ENCODE data around the gene SGTA.
A peak's percentile ranks its signal among the peaks of the same experiment; 100 is the strongest.

SGTA gene

DNA sequence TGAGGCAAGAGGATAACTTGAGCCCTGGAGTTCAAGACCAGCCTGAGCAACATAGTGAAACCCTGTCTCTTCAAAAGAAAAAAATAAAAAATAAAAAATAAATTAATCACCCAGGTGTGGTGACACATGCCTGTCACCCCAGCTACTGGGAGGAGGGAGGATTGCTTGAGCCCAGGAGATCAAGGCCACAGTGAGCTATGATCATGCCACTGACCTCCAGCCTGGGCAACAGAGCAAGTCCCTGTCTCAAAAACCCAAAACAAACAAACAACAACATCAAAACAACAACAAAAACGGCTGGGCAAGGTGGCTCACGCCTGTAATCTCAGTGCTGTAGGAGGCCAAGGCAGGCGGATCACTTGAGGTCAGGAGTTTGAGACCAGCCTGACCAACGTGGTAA lies 39.0 kb downstream of the SGTA start:
- DNase-seq, result no peak

GRCh38 chr19:2743099-2743498 lies 40.0 kb downstream of the SGTA start:
- no peak for DNase-seq

DNA sequence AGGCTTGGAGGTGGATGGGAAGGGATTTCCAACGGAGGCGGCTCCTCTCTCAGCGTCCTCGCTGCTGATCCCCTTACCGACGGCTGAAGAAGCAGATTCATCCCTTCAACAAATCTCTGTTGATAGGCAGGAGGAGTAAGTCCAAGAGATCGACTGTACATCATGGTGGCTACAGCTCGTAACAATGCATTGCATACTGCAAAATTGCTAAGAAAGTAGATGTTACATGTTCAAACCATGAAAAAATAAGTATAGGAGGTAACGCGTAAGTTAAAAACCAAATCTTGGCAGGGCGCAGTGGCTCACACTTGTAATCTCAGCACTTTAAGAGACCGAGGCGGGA lies 42.8 kb downstream of the SGTA start:
- DNase-seq, result no peak

- peak; percentile 99 for DNase-seq
Measured at GRCh38 chr19:2739602-2740313, 43.3 kb downstream of the SGTA start, which contains the start of gene SLC39A3. SLC39A3 (minus strand) TSS chr19:2740017; CDS start chr19:2737257, 2,760 bp downstream.

- no peak for DNase-seq
Measured at GRCh38 chr19:2736550-2737190, 46.4 kb downstream of the SGTA start.

DNA sequence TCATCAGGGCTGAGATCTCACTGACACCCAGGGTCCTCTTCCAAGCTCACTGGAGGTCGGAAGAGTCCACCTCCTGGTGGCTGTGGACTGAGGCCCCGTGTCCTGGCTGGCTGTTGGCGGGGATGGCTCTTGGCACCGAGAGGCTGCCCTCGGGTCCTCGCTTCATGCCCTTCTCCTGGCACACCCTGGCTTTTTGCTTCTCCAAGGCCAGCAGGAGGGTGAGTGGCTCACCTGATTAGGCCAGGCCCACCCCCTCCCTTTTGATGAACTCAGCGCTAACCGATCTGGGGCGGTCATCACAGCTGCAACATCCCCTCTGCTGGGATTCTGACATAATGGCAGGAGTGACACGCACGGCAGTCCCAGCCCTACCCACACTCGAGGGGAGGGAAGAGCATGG lies 47.7 kb downstream of the SGTA start:
- no peak for DNase-seq

DNA sequence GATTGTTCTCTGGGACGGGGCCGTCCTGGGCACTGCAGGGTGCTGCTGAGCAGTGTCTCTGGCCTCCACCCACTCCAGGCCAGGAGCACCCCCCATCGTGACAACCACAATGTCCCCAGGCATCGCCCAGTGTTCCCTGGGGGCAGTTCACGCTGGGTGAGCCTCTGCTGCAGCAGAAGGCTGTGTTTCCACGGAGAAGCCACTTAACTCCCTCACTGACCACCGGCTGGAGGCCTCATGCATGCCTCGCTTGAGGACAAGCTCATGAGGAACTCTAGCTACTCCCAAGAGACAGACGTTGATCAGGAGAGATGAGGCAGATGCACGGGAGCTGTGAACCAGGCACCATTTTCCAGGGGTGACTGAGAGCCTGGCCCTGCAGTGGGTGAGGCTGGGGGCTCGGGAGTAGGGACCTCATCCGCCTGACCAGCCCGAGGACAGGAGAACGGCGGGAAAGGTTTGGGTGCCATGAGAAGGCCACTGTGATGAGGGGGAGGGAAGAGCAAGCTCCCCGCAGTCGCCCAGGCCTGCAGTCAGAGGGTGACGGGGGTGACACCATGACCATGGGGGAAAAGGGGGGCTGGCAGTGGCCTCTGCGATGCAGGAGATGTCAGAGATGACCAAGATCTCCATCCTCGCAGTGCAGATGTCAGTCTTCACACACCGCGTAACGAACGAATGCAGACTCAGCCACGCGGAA lies 48.3 kb downstream of the SGTA start:
- DNase-seq, result no peak

DNA sequence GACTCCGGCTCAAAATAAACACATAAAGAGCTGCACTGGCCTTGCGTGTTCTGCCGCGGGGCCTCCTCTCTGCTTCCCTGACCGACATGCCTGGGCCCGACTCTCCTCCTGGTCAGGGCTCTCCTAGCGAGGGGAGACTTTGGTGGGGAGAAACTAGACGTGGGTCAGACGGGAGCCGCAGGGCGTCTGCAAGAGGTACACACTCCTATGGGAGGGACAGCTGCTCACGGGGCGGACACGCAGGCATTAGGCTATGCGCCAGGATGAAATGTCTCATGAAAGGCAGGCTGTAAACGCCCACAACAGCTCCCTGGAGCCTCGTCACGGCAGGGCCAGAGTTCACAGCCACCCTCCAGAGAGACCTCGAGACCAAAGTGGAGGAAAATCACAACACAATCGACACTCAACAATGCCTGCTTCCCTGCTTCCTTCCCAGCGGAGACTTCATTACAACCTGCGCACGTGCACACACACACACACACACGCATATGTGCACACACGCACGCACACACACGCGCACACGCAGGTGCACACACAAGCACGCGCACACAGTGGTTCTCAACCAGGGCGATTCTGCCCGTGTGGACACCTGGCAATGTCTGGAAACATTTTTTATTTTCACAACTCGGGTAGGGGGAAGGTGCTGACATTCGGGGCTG lies 49.0 kb downstream of the SGTA start:
- DNase-seq, result no peak

GRCh38 chr19:2732883-2733282 lies 50.2 kb downstream of the SGTA start:
- DNase-seq, result no peak

DNA sequence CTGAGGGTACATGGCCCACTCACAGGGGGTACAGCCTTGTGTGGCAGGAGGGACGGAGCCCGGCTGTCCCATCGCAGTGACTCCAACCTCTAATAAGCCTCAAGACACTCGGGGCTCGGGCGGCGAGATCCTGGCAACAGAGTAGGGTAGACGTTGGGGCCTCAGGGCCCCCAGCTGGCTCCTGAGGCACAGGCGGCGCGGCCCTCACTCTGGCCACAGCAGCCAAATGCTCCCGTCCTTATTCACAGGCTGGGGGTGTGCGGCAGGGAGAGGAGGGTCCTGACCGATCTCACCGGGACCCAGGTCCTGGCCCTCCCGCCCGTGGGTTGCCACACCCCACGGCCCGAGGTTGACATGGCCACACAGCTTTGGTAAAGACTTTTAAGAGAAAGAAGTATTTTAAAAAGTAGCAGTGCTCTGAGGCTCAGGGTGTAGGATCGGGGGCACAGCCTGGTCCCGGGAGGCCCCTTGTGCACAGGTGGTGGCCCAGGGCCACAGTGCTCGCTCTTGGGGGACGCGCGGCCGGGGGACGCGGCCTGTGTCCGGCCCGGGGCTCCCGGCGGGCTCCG lies 50.8 kb downstream of the SGTA start:
- DNase-seq, result no peak

- DNase-seq, result no peak
Measured at GRCh38 chr19:2731181-2731995, 51.7 kb downstream of the SGTA start.

DNA sequence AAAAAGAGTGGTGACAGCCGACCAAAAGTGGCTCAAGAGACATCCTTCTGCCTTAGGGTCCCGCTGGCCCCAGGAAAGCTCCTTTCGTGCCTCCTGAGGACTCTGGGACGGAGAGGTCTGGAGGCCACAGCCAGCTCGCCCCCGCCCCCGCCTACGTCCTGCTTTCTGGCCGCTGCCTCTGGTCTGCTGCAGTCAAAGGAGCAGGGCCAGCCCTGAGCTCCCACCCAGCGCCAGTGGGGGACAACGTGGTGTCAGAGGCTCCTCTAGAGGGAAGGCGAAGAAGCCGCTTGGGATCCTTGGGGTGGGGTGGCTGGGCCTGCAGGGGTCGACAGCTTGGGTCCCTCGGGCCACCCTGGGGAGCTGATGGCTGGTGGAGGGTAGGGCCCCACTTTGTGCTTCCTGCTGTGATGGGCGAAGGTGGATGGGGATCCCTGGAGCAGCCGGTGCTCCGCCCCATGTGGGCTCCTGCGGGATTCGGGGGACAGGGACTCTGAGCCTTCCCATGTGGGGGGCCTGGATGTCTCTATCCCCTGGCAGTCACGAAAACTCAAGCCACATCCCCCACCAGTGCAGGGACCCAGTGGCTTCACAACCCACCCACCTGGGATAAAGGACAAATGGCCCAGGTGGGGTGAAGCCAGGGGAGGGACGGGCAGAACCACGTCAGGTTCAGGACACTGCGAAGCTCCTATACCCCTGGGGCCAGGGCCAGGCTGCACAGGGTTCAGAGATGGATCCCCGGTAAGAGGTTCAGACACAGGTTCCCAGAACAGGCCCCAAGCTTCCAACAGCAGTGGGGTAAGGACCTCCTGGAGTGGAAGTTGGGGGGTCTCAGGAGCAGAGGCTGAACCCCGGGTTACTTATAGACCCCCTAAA lies 52.9 kb downstream of the SGTA start:
- DNase-seq, result no peak

GRCh38 chr19:2728783-2729387 lies 54.2 kb downstream of the SGTA start:
- DNase-seq, result no peak

- DNase-seq, result no peak
Measured at GRCh38 chr19:2727640-2727944, 55.5 kb downstream of the SGTA start.

DNA sequence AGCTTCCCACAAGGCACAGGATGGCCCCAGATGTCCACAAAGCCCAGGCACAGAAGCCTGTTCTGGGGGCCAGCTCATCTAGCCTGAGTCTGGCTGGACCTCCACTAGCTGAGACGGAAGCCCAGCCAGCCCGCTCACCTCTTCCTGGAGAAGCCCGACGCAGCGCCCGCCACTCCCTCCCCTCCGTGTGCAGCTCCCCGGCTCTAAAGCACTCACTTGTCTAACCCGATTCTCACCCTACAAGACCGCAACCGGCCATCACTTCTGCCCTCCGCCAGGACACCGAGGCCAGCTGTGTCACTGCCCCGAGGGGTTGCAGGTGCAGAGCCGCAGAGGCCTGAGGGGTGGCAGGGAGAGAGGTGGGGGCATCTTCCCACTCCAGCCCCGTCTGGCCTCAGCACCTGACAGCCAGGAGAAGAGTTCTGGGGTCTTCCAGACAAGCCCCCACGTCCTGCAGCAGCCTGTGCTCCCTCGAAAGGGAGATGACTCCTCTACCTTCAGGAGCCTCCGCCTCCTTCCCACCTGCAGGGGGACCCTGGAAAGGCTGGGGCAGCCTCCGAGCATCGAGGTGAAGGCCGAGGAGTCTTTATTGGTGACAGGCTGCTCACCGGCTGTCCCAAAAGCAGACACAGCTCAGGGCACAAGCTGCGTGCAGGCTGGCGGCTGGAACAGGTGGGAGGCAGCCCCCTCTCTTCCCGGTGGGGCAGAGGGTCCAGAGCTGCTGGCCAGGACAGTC lies 56.0 kb downstream of the SGTA start:
- no peak for DNase-seq

GRCh38 chr19:2726160-2726855 lies 56.8 kb downstream of the SGTA start:
- no peak for DNase-seq

DNA sequence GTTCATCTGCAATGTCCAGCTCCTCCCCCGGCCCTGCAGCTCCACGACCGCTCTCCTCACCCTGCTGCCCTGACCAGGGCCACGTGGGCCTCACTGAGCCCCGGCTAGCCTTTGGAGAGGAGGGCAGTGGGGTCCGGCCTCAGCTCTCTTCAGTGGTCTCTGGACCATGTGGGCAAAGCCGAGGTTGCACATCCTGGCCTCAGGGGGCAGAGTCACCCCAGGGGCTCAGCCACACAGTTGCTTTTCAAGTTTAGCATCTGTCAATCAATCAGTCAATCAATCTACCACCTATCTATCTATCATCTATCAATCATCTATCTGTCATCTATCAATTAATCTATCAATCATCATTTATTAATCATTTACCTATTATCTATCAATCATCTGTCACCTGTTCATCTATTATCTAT lies 58.9 kb downstream of the SGTA start:
- no peak for DNase-seq

DNA sequence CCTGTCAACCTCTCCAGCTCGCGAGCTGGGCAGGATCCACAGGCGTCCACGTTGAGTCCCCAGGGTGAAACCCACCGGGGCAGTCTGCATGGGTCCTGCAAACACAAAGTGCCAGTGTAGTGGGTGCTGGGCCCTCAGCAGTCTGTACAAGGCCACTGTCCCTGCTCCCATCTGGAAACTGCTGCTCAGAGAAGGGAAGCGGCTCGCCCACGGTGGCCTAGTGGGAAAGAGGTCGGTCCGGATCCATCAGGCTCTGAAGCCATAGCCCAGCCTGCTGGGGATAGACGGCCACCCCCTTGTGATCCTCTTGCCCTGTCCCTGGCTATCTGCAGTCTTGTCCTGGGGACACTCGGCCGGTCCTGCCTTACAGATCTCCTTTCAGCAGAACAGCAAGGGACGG lies 59.3 kb downstream of the SGTA start:
- DNase-seq, result no peak

- no peak for DNase-seq
Measured at GRCh38 chr19:2723345-2723715, 59.7 kb downstream of the SGTA start.

Data from activated effector memory CD4-positive, alpha-beta T cell treated with anti-CD3 and anti-CD28 coated beads, Interleukin-2, amount 50 U/mL, for 16 hours (primary cell).